PC-9 (cell line): ENCODE measurements around the gene HS6ST3. TPM values are rescaled to one million over a fixed set of nuclear protein-coding genes. Genes with fewer than 3 reads are reported as not detected.

Experiments
- BruUV-seq: library from RNA; stranded (reverse); fragments of 400-500 nt; replicated peaks from 2 replicates; lab custom pipeline; 2021; lab: Mats Ljungman, UMichigan
- CTCF ChIA-PET: fragments of 300-600 bp; sonication (Branson Sonifier 250); formaldehyde crosslinking; loops from one replicate; lab custom pipeline; 2022; ENCODE audit warnings: antibody characterized with exemption; lab: Charles Lee
- POLR2A ChIA-PET: fragments of 300-600 bp; sonication (Branson Sonifier 250); formaldehyde crosslinking; loops from one replicate; lab custom pipeline; 2022; ENCODE audit warnings: antibody characterized with exemption; ENCODE audit not compliant: unreplicated experiment; lab: Charles Lee
- DNase-seq, 2 experiments: peaks; one replicate each; pipeline versions ENCODE4 v3.0.0 to v3.0.0-alpha.2; 2015 to 2022; ENCODE audit warnings: mixed read lengths in 1 of 2
- H2AFZ ChIP-seq: fragments of 200-600 bp; sonication (generic); 2 replicates; pipeline ENCODE4 v1.8.1; 2017; ENCODE audit warnings: antibody characterized with exemption
- H3F3A ChIP-seq: fragments of 200-600 bp; sonication (generic); 2 replicates; pipeline ENCODE4 v1.8.1; 2017; ENCODE audit warnings: antibody characterized with exemption, mild to moderate bottlenecking, low read depth; ENCODE audit not compliant: insufficient read depth
- H3K27ac ChIP-seq: fragments of 200-600 bp; sonication (generic); 2 replicates; pipeline ENCODE4 v1.6.1; 2016; ENCODE audit warnings: mixed run types
- H3K27me3 ChIP-seq: fragments of 200-600 bp; sonication (generic); 2 replicates; pipeline ENCODE4 v1.6.1; 2016; ENCODE audit warnings: low read depth, mixed run types; ENCODE audit not compliant: insufficient read depth
- H3K36me3 ChIP-seq: fragments of 200-600 bp; sonication (generic); 2 replicates; pipeline ENCODE4 v1.6.1; 2016; ENCODE audit warnings: low read depth, mixed run types
- H3K4me1 ChIP-seq: fragments of 200-600 bp; sonication (generic); replicated peaks from 2 replicates; pipeline ENCODE4 v1.6.1; 2016; ENCODE audit warnings: mixed run types; ENCODE audit not compliant: insufficient read depth
- H3K4me2 ChIP-seq: fragments of 200-600 bp; sonication (generic); 2 replicates; pipeline ENCODE4 v1.6.1; 2017; ENCODE audit warnings: mixed run types
- H3K4me3 ChIP-seq: fragments of 200-600 bp; sonication (generic); 2 replicates; pipeline ENCODE4 v1.6.1; 2016; ENCODE audit warnings: mixed run types
- H3K79me2 ChIP-seq: fragments of 200-600 bp; sonication (generic); 2 replicates; pipeline ENCODE4 v1.6.1; 2017; ENCODE audit warnings: low read depth, mixed run types
- H3K9me2 ChIP-seq: fragments of 200-600 bp; sonication (generic); 2 replicates; pipeline ENCODE4 v1.8.1; 2017; ENCODE audit warnings: mild to moderate bottlenecking; ENCODE audit not compliant: insufficient read depth
- H3K9me3 ChIP-seq: fragments of 200-600 bp; sonication (generic); 2 replicates; pipeline ENCODE4 v1.8.1; 2016; ENCODE audit warnings: low read depth; ENCODE audit not compliant: insufficient read depth
- H4K20me1 ChIP-seq: fragments of 200-600 bp; sonication (generic); 2 replicates; pipeline ENCODE4 v1.8.1; 2017; ENCODE audit not compliant: insufficient read depth
- CTCF ChIP-seq: fragments of 200-600 bp; sonication (generic); conservative IDR thresholded peaks from 2 replicates; pipeline ENCODE4 v1.6.1; 2017; ENCODE audit warnings: mixed run types, antibody characterized with exemption, mild to moderate bottlenecking, moderate library complexity
- EZH2 ChIP-seq: fragments of 200-600 bp; sonication (generic); IDR thresholded peaks from 2 replicates; pipeline ENCODE4 v1.8.0; 2017; ENCODE audit warnings: antibody characterized with exemption, low read depth
- intact Hi-C: fragments of 100-400 bp; cut with micrococcal nuclease; formaldehyde crosslinking; loops from one replicate; pipeline ENCODE4 v1.10.0; 2022; ENCODE audit not compliant: unreplicated experiment
- total RNA-seq: library from RNA; stranded (reverse); gene quantifications from 2 replicates; pipeline ENCODE4 v1.2.3, GENCODE V29; 2021

Gene HS6ST3
- total RNA-seq, 1 experiment from 2014 or later, result not detected

- Histone ChIP-seq H4K20me1 (no peaks in the 10 kb centered on the region), H3K4me1 (no peaks in the 10 kb centered on the region), H3K9me3 (no peaks in the 10 kb centered on the region), H3K4me3 (no peak overlapping the region), H3K27ac (no peak overlapping the region), H3K79me2 (no peaks in the 10 kb centered on the region), H3F3A (no peaks in the 10 kb centered on the region), H2AFZ (no peak overlapping the region), H3K9me2 (no peaks in the 10 kb centered on the region), H3K27me3 (no peaks in the 10 kb centered on the region), H3K36me3 (no peaks in the 10 kb centered on the region), H3K4me2 (no peak overlapping the region)
- BruUV-seq, result no TSS peak
- intact Hi-C loops, result no loop called here
- ChIA-PET CTCF (no interaction called here), POLR2A (no interaction called here)
- no peak for DNase-seq
- no peak for TF ChIP-seq CTCF
- no peak for TF ChIP-seq EZH2
Observed at GRCh38 chr13:96575423-96576320, 485.8 kb downstream of the HS6ST3 start.

- POLR2A ChIA-PET, result no interaction called here
- no TSS peak for BruUV-seq
- TF ChIP-seq EZH2, result no peak
- TF ChIP-seq CTCF, result no peak
- no peaks in the 10 kb centered on the region for H3K9me3 ChIP-seq
- no peaks in the 10 kb centered on the region for H3K9me2 ChIP-seq
- no peaks in the 10 kb centered on the region for H4K20me1 ChIP-seq
- no peaks in the 10 kb centered on the region for H3K27me3 ChIP-seq
- CTCF ChIA-PET, result no interaction called here
- H3K27ac ChIP-seq, result no peak overlapping the region
- no peaks in the 10 kb centered on the region for H3K79me2 ChIP-seq
- no peak overlapping the region for H3K4me3 ChIP-seq
- DNase-seq, result no peak
- H3K4me1 ChIP-seq, result no peaks in the 10 kb centered on the region
- no peaks in the 10 kb centered on the region for H3F3A ChIP-seq
- no peak overlapping the region for H2AFZ ChIP-seq
- H3K36me3 ChIP-seq, result no peaks in the 10 kb centered on the region
- H3K4me2 ChIP-seq, result no peak overlapping the region
- intact Hi-C loops, result no loop called here
Observed at GRCh38 chr13:96581741-96582140, 491.8 kb downstream of the HS6ST3 start.

- TF ChIP-seq EZH2, result no peak
- Histone ChIP-seq H3K4me1 (no peaks in the 10 kb centered on the region), H2AFZ (no peak overlapping the region), H3K4me3 (no peak overlapping the region), H3K9me2 (no peaks in the 10 kb centered on the region), H3K27me3 (no peaks in the 10 kb centered on the region), H3F3A (no peaks in the 10 kb centered on the region), H3K79me2 (no peaks in the 10 kb centered on the region), H3K9me3 (no peaks in the 10 kb centered on the region), H4K20me1 (no peaks in the 10 kb centered on the region), H3K27ac (no peak overlapping the region), H3K4me2 (no peak overlapping the region), H3K36me3 (no peaks in the 10 kb centered on the region)
- POLR2A ChIA-PET, result no interaction called here
- CTCF ChIA-PET, result no interaction called here
- BruUV-seq, result no TSS peak
- intact Hi-C loops, result no loop called here
- no peak for DNase-seq
Observed at GRCh38 chr13:96615252-96615651, 525.3 kb downstream of the HS6ST3 start.
